Neural cell (in vitro differentiated cells): ENCODE results near the gene PPP2R5E. TPM values are rescaled to one million over a fixed set of nuclear protein-coding genes. Genes with fewer than 3 reads are reported as not detected.

Source experiments
- H2AFZ ChIP-seq: fragments of 200-600, 300-800 bp; sonication (generic), shearing (Covaris generic); 2 replicates; pipeline ENCODE4 v1.6.0; 2014; ENCODE audit warnings: low read depth, mild to moderate bottlenecking, antibody characterized with exemption, low read length, moderate library complexity
- H3F3A ChIP-seq: fragments of 200-600 bp; shearing (Covaris generic); 2 replicates; pipeline ENCODE4 v1.6.1; 2016; ENCODE audit warnings: mild to moderate bottlenecking, moderate library complexity, mixed read lengths, antibody characterized with exemption, low read length; ENCODE audit not compliant: insufficient read depth, poor library complexity, severe bottlenecking
- H3K27ac ChIP-seq: fragments of 200-600, 300-800 bp; sonication (generic), shearing (Covaris generic); 2 replicates; pipeline ENCODE4 v1.5.1; 2014; ENCODE audit warnings: mild to moderate bottlenecking, low read length, moderate library complexity
- H3K27me3 ChIP-seq: fragments of 300-800, 200-600 bp; sonication (generic), shearing (Covaris generic); 2 replicates; pipeline ENCODE4 v1.6.0; 2014; ENCODE audit warnings: mild to moderate bottlenecking, low read depth, low read length, moderate library complexity; ENCODE audit not compliant: insufficient read depth
- H3K36me3 ChIP-seq: fragments of 300-800, 200-600 bp; sonication (generic), shearing (Covaris generic); 2 replicates; pipeline ENCODE4 v1.5.1; 2014; ENCODE audit warnings: mild to moderate bottlenecking, antibody characterized with exemption, low read length, moderate library complexity; ENCODE audit not compliant: insufficient read depth
- H3K4me2 ChIP-seq: fragments of 300-800, 200-600 bp; sonication (generic), shearing (Covaris generic); 2 replicates; pipeline ENCODE4 v1.6.0; 2014; ENCODE audit warnings: mild to moderate bottlenecking, low read length
- H3K4me3 ChIP-seq: fragments of 300-800, 200-600 bp; sonication (generic), shearing (Covaris generic); 2 replicates; pipeline ENCODE4 v1.5.1; 2014; ENCODE audit warnings: mild to moderate bottlenecking, low read length, moderate library complexity
- H3K79me2 ChIP-seq: fragments of 200-600 bp; shearing (Covaris generic); replicated peaks from 2 replicates; pipeline ENCODE4 v1.6.0; 2014; ENCODE audit warnings: mild to moderate bottlenecking, low read length, moderate library complexity; ENCODE audit not compliant: insufficient read depth
- H3K9ac ChIP-seq: fragments of 300-800, 200-600 bp; sonication (generic), shearing (Covaris generic); 2 replicates; pipeline ENCODE4 v1.6.1; 2016; ENCODE audit warnings: mild to moderate bottlenecking, low read length, mixed read lengths
- H3K9me2 ChIP-seq: fragments of 200-600 bp; shearing (Covaris generic); 2 replicates; pipeline ENCODE4 v1.6.1; 2016; ENCODE audit warnings: mild to moderate bottlenecking, low read length, mixed read lengths; ENCODE audit not compliant: insufficient read depth
- H3K9me3 ChIP-seq: fragments of 200-600, 300-800 bp; sonication (generic), shearing (Covaris generic); 2 replicates; pipeline ENCODE4 v1.6.1; 2016; ENCODE audit warnings: mild to moderate bottlenecking, mixed run types, low read length, moderate library complexity, mixed read lengths
- H4K20me1 ChIP-seq: fragments of 200-600 bp; shearing (Covaris generic); 2 replicates; pipeline ENCODE4 v1.6.1; 2016; ENCODE audit warnings: mild to moderate bottlenecking, mixed run types; ENCODE audit not compliant: insufficient read depth
- CTCF ChIP-seq: fragments of 450-650 bp; IDR thresholded peaks from 2 replicates; pipeline ENCODE4 v1.5.1; 2014; ENCODE audit warnings: antibody characterized with exemption, mild to moderate bottlenecking, moderate library complexity; ENCODE audit not compliant: poor library complexity, severe bottlenecking
- EP300 ChIP-seq: fragments of 450-650 bp; conservative IDR thresholded peaks from 2 replicates; pipeline ENCODE4 v1.6.1; 2014; ENCODE audit warnings: antibody characterized with exemption, mild to moderate bottlenecking, moderate library complexity; ENCODE audit not compliant: poor library complexity, severe bottlenecking
- EZH2 ChIP-seq: fragments of 200-600, 300-800 bp; shearing (Covaris generic), sonication (generic); IDR thresholded peaks from 2 replicates; pipeline ENCODE4 v1.6.1; 2014; ENCODE audit warnings: antibody characterized with exemption, low read length, borderline replicate concordance, mild to moderate bottlenecking; ENCODE audit not compliant: insufficient read depth, poor library complexity, severe bottlenecking
- MXI1 ChIP-seq: fragments of 450-650 bp; conservative IDR thresholded peaks from 2 replicates; pipeline ENCODE4 v1.6.1; 2014; ENCODE audit warnings: antibody characterized with exemption, mild to moderate bottlenecking; ENCODE audit not compliant: poor library complexity, severe bottlenecking
- POLR2AphosphoS5 ChIP-seq: IDR thresholded peaks from 2 replicates; pipeline ENCODE4 v1.6.1; 2012
- RAD21 ChIP-seq: fragments of 450-650 bp; conservative IDR thresholded peaks from 2 replicates; pipeline ENCODE4 v1.6.1; 2014; ENCODE audit warnings: antibody characterized with exemption, mild to moderate bottlenecking, moderate library complexity
- REST ChIP-seq: IDR thresholded peaks from 2 replicates; pipeline ENCODE4 v1.6.1; 2012; ENCODE audit warnings: borderline replicate concordance
- SMC3 ChIP-seq: fragments of 450-650 bp; conservative IDR thresholded peaks from 2 replicates; pipeline ENCODE4 v1.6.1; 2014; ENCODE audit warnings: antibody characterized with exemption, mild to moderate bottlenecking, moderate library complexity; ENCODE audit not compliant: poor library complexity
- TAF1 ChIP-seq: IDR thresholded peaks from 2 replicates; pipeline ENCODE4 v1.6.1; 2012; ENCODE audit warnings: low read depth
- polyA plus RNA-seq: library from polyadenylated mRNA; depleted of rRNA; stranded (reverse); fragments of >200 nt; gene quantifications from 2 replicates; pipeline ENCODE4 v1.2.3, GENCODE V29; 2014

PPP2R5E gene
- polyA plus RNA-seq, 1 donor from 2014 or later: 26.7 TPM

GRCh38 chr14:63535918-63536317, 7.3 kb downstream of the PPP2R5E start:
- no peak overlapping the region for H3K4me2 ChIP-seq
- H2AFZ ChIP-seq: no peak overlapping the region
- peaks cover 13% of the 10 kb centered on the region for H3K36me3 ChIP-seq
- no peak for TF ChIP-seq RAD21
- TF ChIP-seq CTCF: no peak
- H3K9ac ChIP-seq: no peak overlapping the region
- no peaks in the 10 kb centered on the region for H3K27me3 ChIP-seq
- H3F3A ChIP-seq: no peaks in the 10 kb centered on the region
- H4K20me1 ChIP-seq: peaks cover 3% of the 10 kb centered on the region
- H3K9me2 ChIP-seq: no peaks in the 10 kb centered on the region
- no peak overlapping the region for H3K4me3 ChIP-seq
- no peak overlapping the region for H3K27ac ChIP-seq
- no peaks in the 10 kb centered on the region for H3K9me3 ChIP-seq
- peaks cover 85% of the 10 kb centered on the region for H3K79me2 ChIP-seq

GRCh38 chr14:63533474-63533873, 9.7 kb downstream of the PPP2R5E start:
- Histone ChIP-seq H3K4me3 (no peak overlapping the region), H3K9ac (no peak overlapping the region), H3K9me3 (no peaks in the 10 kb centered on the region), H3F3A (no peaks in the 10 kb centered on the region), H3K36me3 (peaks cover 6% of the 10 kb centered on the region), H3K4me2 (no peak overlapping the region), H2AFZ (no peak overlapping the region), H3K27me3 (no peaks in the 10 kb centered on the region), H3K9me2 (no peaks in the 10 kb centered on the region), H3K27ac (no peak overlapping the region), H3K79me2 (peaks cover 79% of the 10 kb centered on the region), H4K20me1 (no peaks in the 10 kb centered on the region)
- TF ChIP-seq RAD21: no peak
- no peak for TF ChIP-seq CTCF
- TF ChIP-seq MXI1: no peak
- no peak for TF ChIP-seq SMC3
- TF ChIP-seq POLR2AphosphoS5: no peak
- TF ChIP-seq EZH2: no peak
- TF ChIP-seq EP300: no peak
- TF ChIP-seq TAF1: no peak
- TF ChIP-seq REST: no peak
